HG03280 (cell line): ENCODE measurements around the gene PRCP.

Experiments used
- ATAC-seq: cut with Tn5 transposase; IDR thresholded peaks from one replicate; pipeline ENCODE4 v1.9.1; 2021; ENCODE audit warnings: mild to moderate bottlenecking, moderate library complexity; ENCODE audit not compliant: unreplicated experiment

The PRCP gene

GRCh38 chr11:82790723-82791484 is 109.3 kb downstream of the PRCP start:
- ATAC-seq = no peak

GRCh38 chr11:82787981-82788380 is 112.2 kb downstream of the PRCP start:
- ATAC-seq = no peak

GRCh38 chr11:82786836-82787235 is 113.4 kb downstream of the PRCP start:
- no peak for ATAC-seq

GRCh38 chr11:82786001-82786400 is 114.2 kb downstream of the PRCP start:
- no peak for ATAC-seq

GRCh38 chr11:82782825-82783374 is 117.3 kb downstream of the PRCP start:
- no peak for ATAC-seq

GRCh38 chr11:82778776-82779175 is 121.5 kb downstream of the PRCP start:
- no peak for ATAC-seq

- ATAC-seq = no peak
These were observed 123.9 kb downstream of the PRCP start for GRCh38 chr11:82776377-82776776.

GRCh38 chr11:82775736-82776346 is 124.4 kb downstream of the PRCP start:
- ATAC-seq = peak; percentile 99

GRCh38 chr11:82775218-82775617 is 125.0 kb downstream of the PRCP start:
- no peak for ATAC-seq
